B cell (primary cell): ENCODE data around the gene ICAM5. TPM values are rescaled to one million over a fixed set of nuclear protein-coding genes. Genes with fewer than 3 reads are reported as not detected.

ENCODE experiments used
- ATAC-seq: fragments of 200-7000 bp; cut with Tn5 transposase; one replicate; pipeline ENCODE4 v1.10.0; 2021; ENCODE audit warnings: low read depth, mild to moderate bottlenecking, moderate number of reproducible peaks, moderate library complexity
- CTCF ChIA-PET: fragments of 350-600 bp; sonication (Branson Sonifier 250); formaldehyde crosslinking; loops from one replicate; lab custom pipeline; 2021; ENCODE audit warnings: antibody characterized with exemption, inconsistent platforms; lab: Charles Lee
- POLR2A ChIA-PET: fragments of 350-600 bp; sonication (Branson Sonifier 250); formaldehyde crosslinking; loops from one replicate; lab custom pipeline; 2021; ENCODE audit warnings: antibody characterized with exemption; lab: Charles Lee
- DNase-seq: peaks from one replicate; pipeline ENCODE4 v3.0.0; 2013
- H2AFZ ChIP-seq: 2 replicates; pipeline ENCODE4 v1.6.1; 2012; ENCODE audit warnings: mild to moderate bottlenecking, low read depth, low read length; ENCODE audit not compliant: insufficient read depth, poor library complexity, severe bottlenecking
- H3K27ac ChIP-seq, 2 donors: 1 replicate in 1 of 2; 2 replicates in 1 of 2; pipeline ENCODE4 v1.5.1; 2012 to 2013; ENCODE audit warnings: low read length in 2 of 2, mild to moderate bottlenecking in 2 of 2, moderate library complexity in 1 of 2
- H3K27me3 ChIP-seq, 4 experiments: fragments of 200-600 bp in 1 of 4; sonication (generic) in 1 of 4; replicated peaks in 1 of 4; 1 replicate in 2 of 4; 2 replicates in 2 of 4; pipeline versions ENCODE4 v1.6.1 to v1.7.0; 2013 to 2016; ENCODE audit warnings: low read length in 3 of 4, mild to moderate bottlenecking in 2 of 4, mixed read lengths in 1 of 4, moderate library complexity in 1 of 4; ENCODE audit not compliant: insufficient read depth in 4 of 4, control insufficient read depth in 3 of 4; ENCODE audit errors: control extremely low read depth in 1 of 4
- H3K36me3 ChIP-seq, 2 experiments: replicated peaks in 1 of 2; 1 replicate in 1 of 2; 2 replicates in 1 of 2; pipeline versions ENCODE4 v1.6.1 to v1.7.1; 2013; ENCODE audit warnings: low read length in 1 of 2; ENCODE audit not compliant: insufficient read depth in 2 of 2, control insufficient read depth in 1 of 2; ENCODE audit errors: control extremely low read depth in 1 of 2, extremely low read depth in 1 of 2
- H3K4me1 ChIP-seq, 2 donors: fragments of 200-600 bp in 1 of 2; sonication (generic) in 1 of 2; 1 replicate in 1 of 2; 2 replicates in 1 of 2; pipeline versions ENCODE4 v1.5.1 to v1.6.1; 2013 to 2017; ENCODE audit warnings: low read length in 2 of 2; ENCODE audit not compliant: control insufficient read depth in 2 of 2, insufficient read depth in 2 of 2
- H3K4me2 ChIP-seq: replicated peaks from 2 replicates; pipeline ENCODE3; 2012; ENCODE audit warnings: mild to moderate bottlenecking, low read depth, low read length; ENCODE audit not compliant: poor library complexity, severe bottlenecking
- H3K4me3 ChIP-seq, 5 experiments: fragments of 200-600 bp in 1 of 5; sonication (generic) in 1 of 5; 1 replicate in 3 of 5; 2 replicates in 2 of 5; pipeline versions ENCODE4 v1.5.1 to v1.7.0; 2011 to 2016; ENCODE audit warnings: low read length in 4 of 5, mild to moderate bottlenecking in 4 of 5, low read depth in 2 of 5, control low read depth in 1 of 5, moderate library complexity in 1 of 5; ENCODE audit not compliant: insufficient read depth in 1 of 5; ENCODE audit errors: control extremely low read depth in 1 of 5, extremely low read depth in 1 of 5
- H3K79me2 ChIP-seq: fragments of 200-600 bp; sonication (generic); one replicate; pipeline ENCODE4 v1.6.0; 2016; ENCODE audit warnings: low read length; ENCODE audit not compliant: control insufficient read depth, insufficient read depth
- H3K9ac ChIP-seq: fragments of 200-600 bp; sonication (generic); 2 replicates; pipeline ENCODE4 v1.6.1; 2017; ENCODE audit warnings: mild to moderate bottlenecking, low read length, moderate library complexity
- H3K9me3 ChIP-seq, 3 donors: one replicate each; pipeline versions ENCODE4 v1.6.1 to v1.7.1; 2013; ENCODE audit warnings: low read length in 2 of 3; ENCODE audit not compliant: control insufficient read depth in 2 of 3, insufficient read depth in 1 of 3; ENCODE audit errors: control extremely low read depth in 1 of 3
- H4K20me1 ChIP-seq: 2 replicates; pipeline ENCODE4 v1.6.0; 2012; ENCODE audit warnings: mild to moderate bottlenecking, low read length; ENCODE audit not compliant: insufficient read depth, control insufficient read depth, poor library complexity, severe bottlenecking
- H3K27ac Mint-ChIP-seq: one replicate; pipeline ENCODE4 v1.8.0; 2021; ENCODE audit warnings: mixed read lengths
- H3K27me3 Mint-ChIP-seq: one replicate; pipeline ENCODE4 v1.8.0; 2021; ENCODE audit warnings: mixed read lengths
- H3K4me1 Mint-ChIP-seq: one replicate; pipeline ENCODE4 v1.8.0; 2021; ENCODE audit warnings: mixed read lengths
- H3K4me3 Mint-ChIP-seq: one replicate; pipeline ENCODE4 v1.8.0; 2021; ENCODE audit warnings: mixed read lengths
- H3K9me3 Mint-ChIP-seq: one replicate; pipeline ENCODE4 v1.8.0; 2022; ENCODE audit warnings: mixed read lengths; ENCODE audit not compliant: insufficient read depth
- CTCF ChIP-seq: fragments of 200-600 bp; IDR thresholded peaks from one replicate; pipeline ENCODE4 v1.8.0; 2022; ENCODE audit warnings: antibody characterized with exemption, mild to moderate bottlenecking
- EZH2 ChIP-seq: IDR thresholded peaks from 2 replicates; pipeline ENCODE4 v1.6.1; 2012; ENCODE audit warnings: borderline replicate concordance, low read depth, mild to moderate bottlenecking, moderate library complexity, low read length; ENCODE audit not compliant: insufficient read depth, poor library complexity, severe bottlenecking
- WGBS: methylation state at CpG from one replicate; pipeline ENCODE4 v1.1.5; 2013; ENCODE audit warnings: missing lambda C conversion rate; ENCODE audit not compliant: insufficient coverage; 5-methylcytosine and 5-hydroxymethylcytosine counted together
- intact Hi-C: fragments of 100-400 bp; cut with micrococcal nuclease; formaldehyde crosslinking; loops from one replicate; pipeline ENCODE4 v1.10.0; 2022
- polyA plus RNA-seq: library from polyadenylated mRNA; depleted of rRNA; stranded (reverse); fragments of >200 nt; gene quantifications from 2 replicates; pipeline ENCODE4 v1.2.3, GENCODE V29; 2012
- total RNA-seq, 2 donors: library from RNA; stranded (reverse); fragments of 120-200 nt in 1 of 2; gene quantifications; 1 replicate in 1 of 2; 2 replicates in 1 of 2; pipeline versions ENCODE4 v1.2.3 to v1.2.4, GENCODE V29; 2013 to 2022

ICAM5 gene
- total and polyA plus RNA-seq, 2 donors (not counting 1 experiment from before 2014, with no cell fraction given), result 0.54 TPM; not detected in 1

DNA sequence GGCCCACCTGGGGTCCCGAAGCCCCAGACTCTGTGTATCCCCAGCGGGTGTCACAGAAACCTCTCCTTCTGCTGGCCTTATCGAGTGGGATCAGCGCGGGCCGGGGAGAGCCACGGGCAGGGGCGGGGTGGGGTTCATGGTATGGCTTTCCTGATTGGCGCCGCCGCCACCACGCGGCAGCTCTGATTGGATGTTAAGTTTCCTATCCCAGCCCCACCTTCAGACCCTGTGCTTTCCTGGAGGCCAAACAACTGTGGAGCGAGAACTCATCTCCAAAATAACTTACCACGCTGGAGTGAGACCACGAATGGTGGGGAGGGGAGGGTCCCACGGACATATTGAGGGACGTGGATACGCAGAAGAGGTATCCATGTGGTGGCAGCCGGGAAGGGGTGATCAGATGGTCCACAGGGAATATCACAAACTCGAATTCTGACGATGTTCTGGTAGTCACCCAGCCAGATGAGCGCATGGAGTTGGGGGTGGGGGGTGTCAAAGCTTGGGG lies 1.0 kb upstream of the ICAM5 start:
- WGBS, result under 1% methylated on average over 15 of the region's 23 CpGs
- DNase-seq, result no peak
- no peak overlapping the region for H3K27ac ChIP-seq
- intact Hi-C loops, result no loop called here
- H3K27ac Mint-ChIP-seq, result no peak overlapping the region
- peaks cover 78% of the 10 kb centered on the region in 2 donors for H3K4me1 ChIP-seq
- no peaks in the 10 kb centered on the region for H3K9me3 Mint-ChIP-seq
- peaks cover 2 to 25% of the 10 kb centered on the region in 2 experiments for H3K36me3 ChIP-seq
- H3K27me3 ChIP-seq, result peaks cover 0 to 69% (median 49%) of the 10 kb centered on the region in 4 experiments
- CTCF ChIA-PET, result interaction anchor here (0.6 to 8.5 kb wide), 8 partner anchors 9 to 129 kb away, joined by 3 to 116 read pairs (median 4); partner anchors contain the start of genes ICAM1 and RAVER1
- H3K4me1 Mint-ChIP-seq, result peaks cover 71% of the 10 kb centered on the region
- ATAC-seq, result no peak
- H3K4me2 ChIP-seq, result peak overlapping the region; percentile 96
- H3K9me3 ChIP-seq, result peaks cover 0 to 53% (median 0%) of the 10 kb centered on the region in 3 donors
- H4K20me1 ChIP-seq, result peaks cover 29% of the 10 kb centered on the region
- H3K9ac ChIP-seq, result peak overlapping the region; percentile 64
- H3K4me3 Mint-ChIP-seq, result peak overlapping the region; percentile 87
- POLR2A ChIA-PET, result interaction anchor here (0.5 to 5.4 kb wide), 4 partner anchors 18 to 58 kb away, joined by 3 to 27 read pairs (median 3); partner anchors contain the start of gene ICAM1
- H2AFZ ChIP-seq, result peak overlapping the region; percentile 61
- H3K27me3 Mint-ChIP-seq, result peaks cover 34% of the 10 kb centered on the region
- peak overlapping the region in 4 of 5 experiments; percentile 22 to 63 (median 46) for H3K4me3 ChIP-seq
- H3K79me2 ChIP-seq, result no peaks in the 10 kb centered on the region
- TF ChIP-seq CTCF (no peak), EZH2 (no peak)

GRCh38 chr19:10289167-10289835 lies 451 bp upstream of the ICAM5 start:
- no peak for TF ChIP-seq CTCF
- no peak for TF ChIP-seq EZH2
- H2AFZ ChIP-seq, result peak overlapping the region; percentile 61
- H3K36me3 ChIP-seq, result peaks cover 2 to 19% of the 10 kb centered on the region in 2 experiments
- H3K27ac ChIP-seq, result no peak overlapping the region
- H3K9me3 ChIP-seq, result peaks cover 0 to 59% (median 0%) of the 10 kb centered on the region in 3 donors
- intact Hi-C loops, result no loop called here
- H3K27me3 ChIP-seq, result peaks cover 0 to 75% (median 54%) of the 10 kb centered on the region in 4 experiments
- peak overlapping the region; percentile 96 for H3K4me2 ChIP-seq
- no peaks in the 10 kb centered on the region for H3K79me2 ChIP-seq
- DNase-seq (peak; percentile 84), ATAC-seq (peak; percentile 46)
- Mint-ChIP-seq H3K27ac (no peak overlapping the region), H3K4me3 (peak overlapping the region; percentile 87), H3K9me3 (no peaks in the 10 kb centered on the region), H3K27me3 (peaks cover 37% of the 10 kb centered on the region), H3K4me1 (peaks cover 71% of the 10 kb centered on the region)
- peaks cover 29% of the 10 kb centered on the region for H4K20me1 ChIP-seq
- peak overlapping the region in 4 of 5 experiments; percentile 22 to 63 (median 46) for H3K4me3 ChIP-seq
- 1% methylated on average over 40 of the region's 50 CpGs for WGBS
- peaks cover 83 to 84% of the 10 kb centered on the region in 2 donors for H3K4me1 ChIP-seq
- H3K9ac ChIP-seq, result peak overlapping the region; percentile 64
- CTCF ChIA-PET, result interaction anchor here (0.6 to 8.5 kb wide), 9 partner anchors 9 to 1147 kb away, joined by 3 to 116 read pairs (median 3); partner anchors contain the start of gene ICAM1
- POLR2A ChIA-PET, result interaction anchor here (0.5 to 5.4 kb wide), 6 partner anchors 9 to 58 kb away, joined by 3 to 27 read pairs (median 3); partner anchors contain the start of gene ICAM1
